ENCODE data around the gene DES. TPM values are rescaled to one million over a fixed set of nuclear protein-coding genes. Genes with fewer than 3 reads are reported as not detected.

DES gene
- total and polyA plus RNA-seq, 9 of the 15 experiments (the other 6 are each of a cell fraction or from before 2014, with no cell fraction given), result 2.5 to 58.9 (median 21.9) TPM

- TSS peak; percentile 44 for BruUV-seq (replicated peaks)
- Histone ChIP-seq H3K27ac (ENCODE audit: extremely low read depth, low read depth, low read length) (peak overlapping the region; percentile 89), H3K36me3 (ENCODE audit: control insufficient read depth, insufficient read depth, low read length) (peaks cover 48% of the 10 kb centered on the region; the same call in 2 of the 3 replicates), H4K20me1 (replicated peaks; ENCODE audit: control insufficient read depth, insufficient read depth, low read length) (no peaks in the 10 kb centered on the region), H3K4me3 (peak overlapping the region; percentile 85), H3K9me3 (replicated peaks; ENCODE audit: control insufficient read depth, insufficient read depth, low read depth, low read length) (no peaks in the 10 kb centered on the region), H3K27me3 (ENCODE audit: control insufficient read depth in 2 of 2, insufficient read depth in 2 of 2, low read length in 2 of 2) (no peaks in the 10 kb centered on the region), H3K9ac (ENCODE audit: insufficient read depth in 1 of 2, low read depth in 2 of 2, low read length in 2 of 2) (peak overlapping the region; percentile 82 to 88), H3K9me1 (ENCODE audit: control insufficient read depth, insufficient read depth, low read length) (peaks cover 10% of the 10 kb centered on the region), H3K4me1 (replicated peaks in 1 of 2; ENCODE audit: control insufficient read depth in 2 of 2, insufficient read depth in 2 of 2, low read length in 2 of 2) (peaks cover 17 to 31% of the 10 kb centered on the region in 2 experiments; a peak in 4 of 5 replicates), H3K4me2 (ENCODE audit: insufficient read depth, low read length) (peak overlapping the region; percentile 85), H2AFZ (ENCODE audit: low read depth, low read length) (0 out of 2 replicates have a peak overlapping the region, but pooled peaks have one; percentile 90), H3K79me2 (ENCODE audit: control insufficient read depth, insufficient read depth, low read length) (peaks cover 10% of the 10 kb centered on the region)
- ATAC-seq, result no peak
- POLR2A ChIA-PET, result interaction anchor here (0.9 to 1.3 kb wide), 2 partner anchors 8 to 16 kb away, joined by 5 to 6 read pairs; no protein-coding TSS in a partner anchor
- in situ Hi-C loops (cut with MboI) (no loop called here), intact Hi-C loops (cut with micrococcal nuclease) (no loop called here)
- CTCF ChIA-PET (ENCODE audit: low intra/inter-chr PET ratio), result no interaction called here
- FAIRE-seq, result no peak
- WGBS (ENCODE audit: insufficient coverage, low coverage, missing lambda C conversion rate), result 61% methylated on average over 12 of the region's 19 CpGs
- DNase-seq (ENCODE audit: extremely low read depth in 1 of 4, low spot score in 3 of 4), result no peak
- no peak for TF ChIP-seq THRAP3 (IDR thresholded peaks at IDR 0.05; ENCODE audit: borderline replicate concordance)
- TF ChIP-seq PRDM10 (IDR thresholded peaks at IDR 0.05; ENCODE audit: partially characterized antibody), result no peak
- TF ChIP-seq FOXM1 (IDR thresholded peaks at IDR 0.05; ENCODE audit: low read depth), result no peak
- TF ChIP-seq FOXM1 (CRISPR knock-in tag; IDR thresholded peaks at IDR 0.05; ENCODE audit: low read depth), result no peak
- no peak for TF ChIP-seq ZNF354B (CRISPR knock-in tag; IDR thresholded peaks at IDR 0.05)
- TF ChIP-seq ZNF121 (CRISPR knock-in tag; conservative IDR thresholded peaks at IDR 0.05), result no peak
- TF ChIP-seq ADNP (tag; IDR thresholded peaks at IDR 0.05), result no peak
- no peak for TF ChIP-seq SNIP1 (IDR thresholded peaks at IDR 0.05; ENCODE audit: low read depth)
- TF ChIP-seq RHOXF2B (CRISPR knock-in tag; conservative IDR thresholded peaks at IDR 0.05), result no peak
- no peak for TF ChIP-seq ZSCAN29 (IDR thresholded peaks at IDR 0.05)
- TF ChIP-seq CTCFL (IDR thresholded peaks at IDR 0.05; ENCODE audit: borderline replicate concordance, insufficient read depth, low read depth, low read length, poor library complexity, severe bottlenecking), result no peak
- TF ChIP-seq ZNF518B (CRISPR knock-in tag; IDR thresholded peaks at IDR 0.05), result no peak
- no peak for TF ChIP-seq MIER1 (IDR thresholded peaks at IDR 0.05; ENCODE audit: low read depth)
Observed at GRCh38 chr2:219386532-219387280, 31.5 kb upstream of the DES start.

Data from K562 (cell line).